CD14-positive monocyte (primary cell): ENCODE results near the gene EXOC1. TPM values are rescaled to one million over a fixed set of nuclear protein-coding genes. Genes with fewer than 3 reads are reported as not detected.
A peak's percentile ranks its signal among the peaks of the same experiment; 100 is the strongest.

Experiments used
- DNase-seq, 3 donors: peaks; one replicate each; pipeline ENCODE4 v3.0.0-alpha.2; 2011 to 2022
- H2AFZ ChIP-seq: 2 replicates; pipeline ENCODE4 v1.6.0; 2012; ENCODE audit warnings: mild to moderate bottlenecking, low read depth, low read length, inconsistent platforms; ENCODE audit not compliant: insufficient read depth, poor library complexity, severe bottlenecking
- H3K27ac ChIP-seq, 2 donors: 1 replicate in 1 of 2; 2 replicates in 1 of 2; pipeline ENCODE4 v1.5.1; 2012 to 2013; ENCODE audit warnings: low read length in 2 of 2, control low read depth in 1 of 2, inconsistent platforms in 1 of 2, low read depth in 1 of 2, mild to moderate bottlenecking in 1 of 2
- H3K27me3 ChIP-seq, 2 donors: one replicate each; pipeline versions ENCODE4 v1.6.0 to v1.6.1; 2011 to 2013; ENCODE audit warnings: low read length in 2 of 2; ENCODE audit not compliant: control insufficient read depth in 2 of 2, insufficient read depth in 2 of 2
- H3K36me3 ChIP-seq, 2 donors: replicated peaks in 1 of 2; 1 replicate in 1 of 2; 2 replicates in 1 of 2; pipeline versions ENCODE4 v1.5.1 to v1.6.1; 2012 to 2013; ENCODE audit warnings: low read length in 2 of 2, control low read depth in 1 of 2, inconsistent platforms in 1 of 2, mild to moderate bottlenecking in 1 of 2; ENCODE audit not compliant: insufficient read depth in 2 of 2, control insufficient read depth in 1 of 2
- H3K4me1 ChIP-seq, 2 donors: 1 replicate in 1 of 2; 2 replicates in 1 of 2; pipeline versions ENCODE4 v1.5.1 to v1.6.1; 2012 to 2013; ENCODE audit warnings: low read length in 2 of 2, control low read depth in 1 of 2, inconsistent platforms in 1 of 2, mild to moderate bottlenecking in 1 of 2, moderate library complexity in 1 of 2; ENCODE audit not compliant: insufficient read depth in 2 of 2, control insufficient read depth in 1 of 2
- H3K4me2 ChIP-seq: replicated peaks from 2 replicates; pipeline ENCODE3; 2012; ENCODE audit warnings: low read length, moderate library complexity, mild to moderate bottlenecking; ENCODE audit not compliant: poor library complexity, severe bottlenecking; ENCODE audit errors: extremely low read depth
- H3K4me3 ChIP-seq, 3 experiments: fragments of 200-600 bp in 1 of 3; sonication (generic) in 1 of 3; replicated peaks in 1 of 3; 1 replicate in 2 of 3; 2 replicates in 1 of 3; pipeline ENCODE4 v1.5.1; 2011 to 2013; ENCODE audit warnings: low read length in 3 of 3, mild to moderate bottlenecking in 3 of 3, control low read depth in 2 of 3, low read depth in 2 of 3, inconsistent platforms in 1 of 3, moderate library complexity in 1 of 3
- H3K79me2 ChIP-seq: 2 replicates; pipeline ENCODE4 v1.6.0; 2012; ENCODE audit warnings: mild to moderate bottlenecking, control low read depth, inconsistent platforms, low read length, moderate library complexity; ENCODE audit not compliant: insufficient read depth
- H3K9ac ChIP-seq: 2 replicates; pipeline ENCODE4 v1.6.0; 2017; ENCODE audit warnings: low read length, mild to moderate bottlenecking; ENCODE audit not compliant: insufficient read depth, poor library complexity, severe bottlenecking
- H3K9me3 ChIP-seq, 2 donors: replicated peaks in 1 of 2; 1 replicate in 1 of 2; 2 replicates in 1 of 2; pipeline versions ENCODE4 v1.5.1 to v1.6.1; 2012 to 2013; ENCODE audit warnings: low read length in 2 of 2, control low read depth in 1 of 2; ENCODE audit not compliant: control insufficient read depth in 1 of 2, insufficient read depth in 1 of 2
- H4K20me1 ChIP-seq: 2 replicates; pipeline ENCODE4 v1.6.0; 2012; ENCODE audit warnings: mild to moderate bottlenecking, low read length, control low read depth, moderate library complexity; ENCODE audit not compliant: insufficient read depth
- H3K27ac Mint-ChIP-seq, 7 donors: one replicate each; pipeline ENCODE4 v1.8.0; 2020; ENCODE audit warnings: mild to moderate bottlenecking in 7 of 7, mixed read lengths in 7 of 7, moderate library complexity in 6 of 7, inconsistent platforms in 2 of 7
- H3K27me3 Mint-ChIP-seq, 3 donors: one replicate each; pipeline ENCODE4 v1.8.0; 2021 to 2022; ENCODE audit warnings: low read depth in 3 of 3, mild to moderate bottlenecking in 3 of 3, mixed read lengths in 3 of 3, moderate library complexity in 3 of 3, inconsistent platforms in 1 of 3
- H3K36me3 Mint-ChIP-seq, 2 donors: one replicate each; pipeline ENCODE4 v1.8.0; 2020; ENCODE audit warnings: mixed read lengths in 2 of 2, inconsistent platforms in 1 of 2, mild to moderate bottlenecking in 1 of 2
- H3K4me1 Mint-ChIP-seq: one replicate; pipeline ENCODE4 v1.8.0; 2020; ENCODE audit warnings: mild to moderate bottlenecking, mixed read lengths
- H3K4me3 Mint-ChIP-seq, 2 donors: one replicate each; pipeline ENCODE4 v1.8.0; 2020; ENCODE audit warnings: mild to moderate bottlenecking in 2 of 2, mixed read lengths in 2 of 2, moderate library complexity in 1 of 2
- H3K9me3 Mint-ChIP-seq, 7 donors: one replicate each; pipeline ENCODE4 v1.8.0; 2020 to 2022; ENCODE audit warnings: mixed read lengths in 7 of 7, mild to moderate bottlenecking in 6 of 7, moderate library complexity in 6 of 7, inconsistent platforms in 2 of 7
- CTCF ChIP-seq: fragments of 200-600 bp; IDR thresholded peaks from one replicate; pipeline ENCODE4 v1.8.0; 2022; ENCODE audit warnings: antibody characterized with exemption, mild to moderate bottlenecking
- WGBS: methylation state at CpG from one replicate; pipeline ENCODE4 v1.1.5; 2013; ENCODE audit warnings: missing lambda C conversion rate; ENCODE audit not compliant: insufficient coverage; 5-methylcytosine and 5-hydroxymethylcytosine counted together
- intact Hi-C, 2 donors: fragments of 100-400 bp; cut with micrococcal nuclease; formaldehyde crosslinking; loops; one replicate each; pipeline versions ENCODE4 v1.15.0 to v1.15.1; 2023
- polyA plus RNA-seq, 3 donors: library from polyadenylated mRNA; depleted of rRNA in 1 of 3; unstranded in 2 of 3; stranded (reverse) in 1 of 3; fragments of 300-500 nt in 2 of 3; fragments of >200 nt in 1 of 3; fragmentation: Illumina TruSeq in 2 of 3; gene quantifications; 1 replicate in 2 of 3; 2 replicates in 1 of 3; pipeline ENCODE4 v1.2.3, GENCODE V29; 2012 to 2021

EXOC1 gene
- polyA plus RNA-seq, 3 donors = 13.7 to 22.9 (median 21.2) TPM

GRCh38 chr4:55880652-55881280 lies 27.3 kb downstream of the EXOC1 start:
- Histone ChIP-seq H3K79me2 (no peaks in the 10 kb centered on the region), H3K9me3 (no peaks in the 10 kb centered on the region), H3K9ac (no peak overlapping the region), H3K36me3 (peaks cover 74 to 98% of the 10 kb centered on the region in 2 donors), H3K27ac (no peak overlapping the region), H3K4me2 (no peak overlapping the region), H2AFZ (no peak overlapping the region), H4K20me1 (no peaks in the 10 kb centered on the region), H3K4me1 (no peaks in the 10 kb centered on the region), H3K27me3 (no peaks in the 10 kb centered on the region), H3K4me3 (no peak overlapping the region)
- Mint-ChIP-seq H3K4me1 (no peaks in the 10 kb centered on the region), H3K4me3 (no peak overlapping the region), H3K27ac (peak overlapping the region in 2 of 7 donors; percentile 2 to 34), H3K27me3 (no peaks in the 10 kb centered on the region), H3K9me3 (peaks cover 0 to 3% (median 0%) of the 10 kb centered on the region in 7 donors), H3K36me3 (peaks cover 56 to 63% of the 10 kb centered on the region in 2 donors)
- intact Hi-C loops = no loop called here
- no peak for DNase-seq
- no peak for TF ChIP-seq CTCF
- no CpG with 5 or more reads among the region's 3 CpGs for WGBS

DNA sequence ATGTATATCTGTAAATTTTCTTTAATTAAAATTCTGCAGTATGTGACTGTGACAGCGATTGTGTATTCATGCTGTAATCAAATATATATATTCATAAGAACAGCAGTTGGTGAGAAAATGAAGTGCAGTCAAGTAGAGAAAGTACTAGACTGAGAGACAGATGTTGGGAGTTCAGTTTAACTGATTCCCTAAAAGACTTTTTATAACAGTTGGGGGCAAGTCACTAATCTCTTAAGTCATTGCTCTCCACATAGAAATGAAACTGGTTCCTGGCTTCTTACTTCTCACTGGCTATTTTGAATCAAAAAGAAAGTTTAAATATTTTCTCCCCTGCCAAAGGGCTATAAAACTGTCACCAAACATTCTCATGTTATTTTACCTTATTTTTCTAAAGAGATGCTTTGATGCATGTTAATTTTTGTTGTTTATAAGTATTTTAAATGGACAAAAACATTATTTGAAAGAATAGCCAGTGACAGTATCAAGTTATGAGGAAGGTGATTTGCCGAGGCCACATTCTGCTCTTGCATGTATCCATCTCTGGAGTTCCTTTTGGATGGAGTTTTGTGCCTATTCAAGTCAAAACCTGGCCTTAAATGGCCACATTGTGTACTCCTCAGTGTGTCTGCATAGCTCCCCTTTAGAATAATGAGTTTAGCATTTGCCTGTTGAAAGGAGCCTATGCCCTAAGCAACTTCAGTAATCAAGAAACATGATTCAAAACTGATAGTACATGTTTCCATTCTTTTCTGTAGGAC lies 30.8 kb downstream of the EXOC1 start:
- Histone ChIP-seq H3K27ac (peak overlapping the region in 1 of 2 donors; percentile 12), H3K9ac (no peak overlapping the region), H3K4me1 (no peaks in the 10 kb centered on the region), H3K4me3 (no peak overlapping the region), H3K27me3 (no peaks in the 10 kb centered on the region), H2AFZ (no peak overlapping the region), H4K20me1 (no peaks in the 10 kb centered on the region), H3K36me3 (peaks cover 72 to 89% of the 10 kb centered on the region in 2 donors), H3K4me2 (no peak overlapping the region), H3K79me2 (no peaks in the 10 kb centered on the region), H3K9me3 (no peaks in the 10 kb centered on the region)
- intact Hi-C loops = no loop called here
- no peak for TF ChIP-seq CTCF
- Mint-ChIP-seq H3K27ac (no peak overlapping the region), H3K4me3 (no peak overlapping the region), H3K9me3 (peaks cover 0 to 1% (median 0%) of the 10 kb centered on the region in 7 donors), H3K27me3 (no peaks in the 10 kb centered on the region), H3K4me1 (no peaks in the 10 kb centered on the region), H3K36me3 (peaks cover 53 to 66% of the 10 kb centered on the region in 2 donors)
- DNase-seq = no peak
- WGBS = 0% methylated on average over 1 of the region's 2 CpGs
